A549 (cell line): ENCODE results near the gene ESR2.

Experiments
- CBX2 ChIP-seq: fragments of 200-600 bp; sonication (generic); IDR thresholded peaks from 2 replicates; pipeline ENCODE4 v1.6.1; 2016; ENCODE audit warnings: low read depth, mild to moderate bottlenecking, borderline replicate concordance
- HOXA7 ChIP-seq: fragments of 250-450 bp; sonication (Bioruptor Pico); IDR thresholded peaks from 2 replicates; pipeline ENCODE4 v1.5.0; 2020; ENCODE audit warnings: mild to moderate bottlenecking, moderate library complexity
- JUNB ChIP-seq: fragments of >200 bp; sonication (Bioruptor Twin); formaldehyde crosslinking; IDR thresholded peaks from 2 replicates; pipeline ENCODE4 v1.6.1; 2016
- MYC ChIP-seq: IDR thresholded peaks from 2 replicates; pipeline ENCODE4 v1.6.1; 2012; ENCODE audit warnings: mild to moderate bottlenecking, inconsistent platforms, low read length, improper control_type of control experiment, borderline replicate concordance
- POLR2A ChIP-seq: IDR thresholded peaks from 2 replicates; pipeline ENCODE4 v1.6.1; 2012; ENCODE audit warnings: mild to moderate bottlenecking, low read length
- RAD21 ChIP-seq, 2 experiments: fragments of >200 bp in 1 of 2; sonication (Bioruptor Twin) in 1 of 2; formaldehyde crosslinking in 1 of 2; IDR thresholded peaks in 1 of 2; conservative IDR thresholded peaks in 1 of 2; 2 replicates in 1 of 2; 3 replicates in 1 of 2; pipeline ENCODE4 v1.6.1; 2012 to 2018; ENCODE audit warnings: inconsistent platforms in 1 of 2
- SMC3 ChIP-seq: fragments of >200 bp; sonication (Bioruptor Twin); formaldehyde crosslinking; IDR thresholded peaks from 3 replicates; pipeline ENCODE4 v1.6.1; 2018; ENCODE audit warnings: inconsistent platforms
- ZFP36 ChIP-seq: fragments of 450-650 bp; IDR thresholded peaks from 2 replicates; pipeline ENCODE4 v1.6.1; 2014; ENCODE audit warnings: borderline replicate concordance; ENCODE audit not compliant: partially characterized antibody
- TF ChIP-seq, protein P1 (sequence below): fragments of >200 bp; sonication (Bioruptor Twin); formaldehyde crosslinking; IDR thresholded peaks from 3 replicates; pipeline ENCODE4 v1.5.1; 2016
- TF ChIP-seq, protein P2 (sequence below): fragments of 200-600 bp; sonication (generic); IDR thresholded peaks from 2 replicates; pipeline ENCODE4 v1.6.1; 2016; ENCODE audit warnings: antibody characterized with exemption, mild to moderate bottlenecking, moderate library complexity

- TF ChIP-seq POLR2A, result no peak
- TF ChIP-seq, protein P1, sequence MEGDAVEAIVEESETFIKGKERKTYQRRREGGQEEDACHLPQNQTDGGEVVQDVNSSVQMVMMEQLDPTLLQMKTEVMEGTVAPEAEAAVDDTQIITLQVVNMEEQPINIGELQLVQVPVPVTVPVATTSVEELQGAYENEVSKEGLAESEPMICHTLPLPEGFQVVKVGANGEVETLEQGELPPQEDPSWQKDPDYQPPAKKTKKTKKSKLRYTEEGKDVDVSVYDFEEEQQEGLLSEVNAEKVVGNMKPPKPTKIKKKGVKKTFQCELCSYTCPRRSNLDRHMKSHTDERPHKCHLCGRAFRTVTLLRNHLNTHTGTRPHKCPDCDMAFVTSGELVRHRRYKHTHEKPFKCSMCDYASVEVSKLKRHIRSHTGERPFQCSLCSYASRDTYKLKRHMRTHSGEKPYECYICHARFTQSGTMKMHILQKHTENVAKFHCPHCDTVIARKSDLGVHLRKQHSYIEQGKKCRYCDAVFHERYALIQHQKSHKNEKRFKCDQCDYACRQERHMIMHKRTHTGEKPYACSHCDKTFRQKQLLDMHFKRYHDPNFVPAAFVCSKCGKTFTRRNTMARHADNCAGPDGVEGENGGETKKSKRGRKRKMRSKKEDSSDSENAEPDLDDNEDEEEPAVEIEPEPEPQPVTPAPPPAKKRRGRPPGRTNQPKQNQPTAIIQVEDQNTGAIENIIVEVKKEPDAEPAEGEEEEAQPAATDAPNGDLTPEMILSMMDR, result no peak
- no peak for TF ChIP-seq RAD21 (conservative IDR thresholded peaks at IDR 0.05 in 1 of 2, IDR thresholded peaks at IDR 0.05 in 1 of 2)
- no peak for TF ChIP-seq MYC
- TF ChIP-seq SMC3, result no peak
- TF ChIP-seq HOXA7 (CRISPR knock-in tag), result no peak
- TF ChIP-seq ZFP36, result no peak
- TF ChIP-seq, protein P2, sequence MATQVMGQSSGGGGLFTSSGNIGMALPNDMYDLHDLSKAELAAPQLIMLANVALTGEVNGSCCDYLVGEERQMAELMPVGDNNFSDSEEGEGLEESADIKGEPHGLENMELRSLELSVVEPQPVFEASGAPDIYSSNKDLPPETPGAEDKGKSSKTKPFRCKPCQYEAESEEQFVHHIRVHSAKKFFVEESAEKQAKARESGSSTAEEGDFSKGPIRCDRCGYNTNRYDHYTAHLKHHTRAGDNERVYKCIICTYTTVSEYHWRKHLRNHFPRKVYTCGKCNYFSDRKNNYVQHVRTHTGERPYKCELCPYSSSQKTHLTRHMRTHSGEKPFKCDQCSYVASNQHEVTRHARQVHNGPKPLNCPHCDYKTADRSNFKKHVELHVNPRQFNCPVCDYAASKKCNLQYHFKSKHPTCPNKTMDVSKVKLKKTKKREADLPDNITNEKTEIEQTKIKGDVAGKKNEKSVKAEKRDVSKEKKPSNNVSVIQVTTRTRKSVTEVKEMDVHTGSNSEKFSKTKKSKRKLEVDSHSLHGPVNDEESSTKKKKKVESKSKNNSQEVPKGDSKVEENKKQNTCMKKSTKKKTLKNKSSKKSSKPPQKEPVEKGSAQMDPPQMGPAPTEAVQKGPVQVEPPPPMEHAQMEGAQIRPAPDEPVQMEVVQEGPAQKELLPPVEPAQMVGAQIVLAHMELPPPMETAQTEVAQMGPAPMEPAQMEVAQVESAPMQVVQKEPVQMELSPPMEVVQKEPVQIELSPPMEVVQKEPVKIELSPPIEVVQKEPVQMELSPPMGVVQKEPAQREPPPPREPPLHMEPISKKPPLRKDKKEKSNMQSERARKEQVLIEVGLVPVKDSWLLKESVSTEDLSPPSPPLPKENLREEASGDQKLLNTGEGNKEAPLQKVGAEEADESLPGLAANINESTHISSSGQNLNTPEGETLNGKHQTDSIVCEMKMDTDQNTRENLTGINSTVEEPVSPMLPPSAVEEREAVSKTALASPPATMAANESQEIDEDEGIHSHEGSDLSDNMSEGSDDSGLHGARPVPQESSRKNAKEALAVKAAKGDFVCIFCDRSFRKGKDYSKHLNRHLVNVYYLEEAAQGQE, result no peak
- TF ChIP-seq CBX2, result no peak
- TF ChIP-seq JUNB, result no peak
Measured at GRCh38 chr14:64158608-64159007, 135.6 kb downstream of the ESR2 start.
